ENCODE measurements around the gene B4GALNT2. TPM values are rescaled to one million over a fixed set of nuclear protein-coding genes. Genes with fewer than 3 reads are reported as not detected.
"Not testable (repeated sequence)": the region's sequence is repeated elsewhere in the genome, so short reads cannot be mapped to it uniquely, and the experiment has no call there.

B4GALNT2 gene
- total and polyA plus RNA-seq, 2 of the 8 experiments (the other 6 are each of a cell fraction or from before 2014, with no cell fraction given), result not detected

DNA sequence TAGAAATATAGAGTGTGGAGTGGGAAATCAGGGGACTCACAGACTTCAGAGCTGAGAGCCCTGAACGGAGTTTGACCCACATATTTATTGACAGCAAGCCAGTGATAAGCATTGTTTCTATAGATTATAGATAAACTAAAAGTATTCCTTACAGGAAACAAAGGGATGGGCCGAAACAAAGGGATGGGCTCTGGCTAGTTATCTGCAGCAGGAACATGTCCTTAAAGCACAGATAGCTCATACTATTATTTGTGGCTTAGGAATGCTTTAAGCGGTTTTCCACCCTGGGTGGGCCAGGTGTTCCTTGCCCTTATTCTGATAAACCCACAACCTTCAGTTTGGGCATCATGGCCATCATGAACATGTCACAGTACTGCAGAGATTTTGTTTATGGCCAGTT, 38.1 kb downstream of the B4GALNT2 start:
- FAIRE-seq; H2AFZ ChIP-seq (ENCODE audit: low read length); H3K79me1 ChIP-seq (ENCODE audit: low read depth, low read length); H3K4ac ChIP-seq (replicated peaks; ENCODE audit: insufficient read length, low read depth, low read length); H2BK120ac ChIP-seq (replicated peaks; ENCODE audit: low read depth, low read length); H2BK5ac ChIP-seq (ENCODE audit: low read depth, low read length); H2AK5ac ChIP-seq (ENCODE audit: low read depth, low read length); H4K8ac ChIP-seq (ENCODE audit: extremely low read depth, insufficient read depth, low read length); DNase-seq (ENCODE audit: low read depth in 1 of 2, low spot score in 2 of 2); H3K23ac ChIP-seq (ENCODE audit: insufficient read length); H3K9ac ChIP-seq (replicated peaks in 1 of 4; ENCODE audit: extremely low read depth in 1 of 4, low read depth in 3 of 4, low read length in 3 of 4); POLR2A ChIA-PET (ENCODE audit: partially characterized antibody); H4K91ac ChIP-seq (replicated peaks; ENCODE audit: insufficient read length, low read length); H3K27ac ChIP-seq (ENCODE audit: low read depth, low read length); H3K4me2 ChIP-seq (ENCODE audit: insufficient read depth in 1 of 2, low read depth in 2 of 2, low read length in 2 of 2); H3K14ac ChIP-seq (ENCODE audit: insufficient read length); H4K20me1 ChIP-seq (replicated peaks in 1 of 2; ENCODE audit: control insufficient read depth in 1 of 2, insufficient read depth in 2 of 2, low read length in 2 of 2); H3K4me1 ChIP-seq (replicated peaks in 1 of 4; ENCODE audit: control insufficient read depth in 3 of 4, insufficient read depth in 4 of 4, low read length in 3 of 4); H2BK12ac ChIP-seq (ENCODE audit: low read depth, low read length); H3K36me3 ChIP-seq (ENCODE audit: control insufficient read depth in 2 of 4, insufficient read depth in 4 of 4, low read length in 3 of 4); H4K5ac ChIP-seq (ENCODE audit: insufficient read length, low read depth, low read length); H3K4me3 ChIP-seq (ENCODE audit: extremely low read depth in 1 of 4, insufficient read depth in 2 of 4, low read depth in 3 of 4, low read length in 4 of 4); H3K79me2 ChIP-seq (ENCODE audit: control insufficient read depth in 1 of 2, insufficient read depth in 2 of 2, low read length in 2 of 2); H3K27me3 ChIP-seq (replicated peaks in 1 of 4; ENCODE audit: control insufficient read depth in 3 of 4, extremely low read depth in 1 of 4, insufficient read depth in 3 of 4, low read length in 3 of 4); H2BK20ac ChIP-seq (ENCODE audit: low read length); H2BK15ac ChIP-seq (ENCODE audit: low read length); H3K56ac ChIP-seq (replicated peaks; ENCODE audit: insufficient read length, low read depth, low read length); H3K18ac ChIP-seq (ENCODE audit: extremely low read depth, low read length); H3K23me2 ChIP-seq (ENCODE audit: low read depth, low read length): not testable (repeated sequence)
- WGBS, 2 experiments (ENCODE audit: extremely low coverage in 1 of 2, insufficient coverage in 1 of 2, insufficient read length in 1 of 2, insufficient replicate concordance in 2 of 2, low coverage in 1 of 2, low lambda C conversion rate in 2 of 2, missing lambda C conversion rate in 1 of 2), result 78% methylated on average over 3 of the region's 3 CpGs; no CpG with 5 or more reads in 1 of the 2 experiments
- H3K9me3 ChIP-seq (ENCODE audit: insufficient read depth in 2 of 2, low read depth in 1 of 2, low read length in 1 of 2), result peaks cover 5 to 12% of the 10 kb centered on the region in 2 experiments
- CTCF ChIA-PET (ENCODE audit: partially characterized antibody), result interaction anchor here (1.2 to 6.4 kb wide), 2 partner anchors 10 to 57 kb away, joined by 4 to 35 read pairs; no protein-coding TSS in a partner anchor

- H2AFZ ChIP-seq (ENCODE audit: low read length); DNase-seq (ENCODE audit: low read depth in 1 of 2, low spot score in 2 of 2); H3K79me1 ChIP-seq (ENCODE audit: low read depth, low read length); H3K23ac ChIP-seq (ENCODE audit: insufficient read length); H2BK5ac ChIP-seq (ENCODE audit: low read depth, low read length); H3K27me3 ChIP-seq (replicated peaks in 1 of 4; ENCODE audit: control insufficient read depth in 3 of 4, extremely low read depth in 1 of 4, insufficient read depth in 3 of 4, low read length in 3 of 4); H3K4ac ChIP-seq (replicated peaks; ENCODE audit: insufficient read length, low read depth, low read length); H3K14ac ChIP-seq (ENCODE audit: insufficient read length); H2BK12ac ChIP-seq (ENCODE audit: low read depth, low read length); H3K4me1 ChIP-seq (replicated peaks in 1 of 4; ENCODE audit: control insufficient read depth in 3 of 4, insufficient read depth in 4 of 4, low read length in 3 of 4); H3K4me2 ChIP-seq (ENCODE audit: insufficient read depth in 1 of 2, low read depth in 2 of 2, low read length in 2 of 2); H4K5ac ChIP-seq (ENCODE audit: insufficient read length, low read depth, low read length); H4K91ac ChIP-seq (replicated peaks; ENCODE audit: insufficient read length, low read length); POLR2A ChIA-PET (ENCODE audit: partially characterized antibody); H3K27ac ChIP-seq (ENCODE audit: low read depth, low read length); H2BK120ac ChIP-seq (replicated peaks; ENCODE audit: low read depth, low read length); H3K56ac ChIP-seq (replicated peaks; ENCODE audit: insufficient read length, low read depth, low read length); H2AK5ac ChIP-seq (ENCODE audit: low read depth, low read length); H3K79me2 ChIP-seq (ENCODE audit: control insufficient read depth in 1 of 2, insufficient read depth in 2 of 2, low read length in 2 of 2); H3K4me3 ChIP-seq (ENCODE audit: extremely low read depth in 1 of 4, insufficient read depth in 2 of 4, low read depth in 3 of 4, low read length in 4 of 4); H2BK20ac ChIP-seq (ENCODE audit: low read length); H4K20me1 ChIP-seq (replicated peaks in 1 of 2; ENCODE audit: control insufficient read depth in 1 of 2, insufficient read depth in 2 of 2, low read length in 2 of 2); H3K23me2 ChIP-seq (ENCODE audit: low read depth, low read length); H3K18ac ChIP-seq (ENCODE audit: extremely low read depth, low read length); H4K8ac ChIP-seq (ENCODE audit: extremely low read depth, insufficient read depth, low read length); FAIRE-seq; H3K9ac ChIP-seq (replicated peaks in 1 of 4; ENCODE audit: extremely low read depth in 1 of 4, low read depth in 3 of 4, low read length in 3 of 4); H2BK15ac ChIP-seq (ENCODE audit: low read length); H3K36me3 ChIP-seq (ENCODE audit: control insufficient read depth in 2 of 4, insufficient read depth in 4 of 4, low read length in 3 of 4): not testable (repeated sequence)
- CTCF ChIA-PET (ENCODE audit: partially characterized antibody), result interaction anchor here (0.7 to 1.4 kb wide), 2 partner anchors 10 to 1975 kb away, joined by 3 to 5 read pairs; no protein-coding TSS in a partner anchor
- 88% methylated on average over 11 of the region's 11 CpGs; no CpG with 5 or more reads in 1 of the 2 experiments for WGBS, 2 experiments (ENCODE audit: extremely low coverage in 1 of 2, insufficient coverage in 1 of 2, insufficient read length in 1 of 2, insufficient replicate concordance in 2 of 2, low coverage in 1 of 2, low lambda C conversion rate in 2 of 2, missing lambda C conversion rate in 1 of 2)
- peaks cover 16 to 19% of the 10 kb centered on the region in 2 experiments for H3K9me3 ChIP-seq (ENCODE audit: insufficient read depth in 2 of 2, low read depth in 1 of 2, low read length in 1 of 2)
Observed at GRCh38 chr17:49175978-49176377, 43.4 kb downstream of the B4GALNT2 start.
